Amniotic epithelial cell (primary cell): ENCODE measurements around the gene NFE2L3.
"Not testable (repeated sequence)": the region's sequence is repeated elsewhere in the genome, so short reads cannot be mapped to it uniquely, and the experiment has no call there.

Experiments used
- DNase-seq: peaks from one replicate; pipeline ENCODE4 v3.0.0-alpha.2; 2010; ENCODE audit warnings: low read depth

NFE2L3 gene

DNA sequence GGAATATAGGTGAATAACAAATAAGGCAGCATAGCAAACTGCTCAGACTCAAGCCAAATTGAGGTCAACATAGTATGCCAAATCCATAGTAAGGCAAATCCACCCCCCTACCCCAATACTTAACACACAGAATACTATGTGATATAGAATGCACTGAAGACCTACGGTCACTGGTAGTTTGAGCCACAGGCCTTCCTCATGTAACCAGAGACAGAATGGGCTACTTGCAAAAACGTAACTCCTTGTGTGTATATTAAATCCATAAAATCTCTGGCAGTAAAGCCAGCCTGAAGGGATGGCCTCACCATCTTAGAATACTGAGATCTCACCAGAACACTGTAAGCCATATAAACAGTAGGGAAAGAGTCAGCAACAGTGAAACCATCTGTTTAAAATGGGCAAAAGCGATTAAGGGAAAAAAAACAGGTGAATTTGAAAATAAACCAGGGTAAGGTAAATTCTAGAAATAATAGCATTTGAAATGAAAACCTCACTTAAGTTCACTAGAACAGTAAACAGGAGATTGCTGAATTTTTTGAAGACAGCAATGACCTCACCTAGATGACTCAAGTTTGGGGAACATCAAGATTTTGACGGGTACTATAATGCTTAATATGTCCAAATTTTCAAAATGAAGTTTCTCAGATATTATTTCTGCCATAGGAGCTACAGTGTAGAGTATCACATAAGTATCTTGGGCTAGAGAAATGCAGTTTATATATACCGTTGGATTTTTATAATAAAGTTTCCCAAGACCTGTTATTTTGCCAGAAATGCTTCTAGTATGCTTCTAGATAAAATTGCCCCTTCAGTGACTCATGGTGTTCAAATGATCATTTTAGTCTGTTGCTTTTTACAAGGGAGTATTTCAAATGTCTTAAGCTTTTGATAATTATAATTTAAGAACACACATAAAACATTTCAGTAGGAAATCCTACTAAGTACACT lies 34.6 kb downstream of the NFE2L3 start:
- DNase-seq: no peak

DNA sequence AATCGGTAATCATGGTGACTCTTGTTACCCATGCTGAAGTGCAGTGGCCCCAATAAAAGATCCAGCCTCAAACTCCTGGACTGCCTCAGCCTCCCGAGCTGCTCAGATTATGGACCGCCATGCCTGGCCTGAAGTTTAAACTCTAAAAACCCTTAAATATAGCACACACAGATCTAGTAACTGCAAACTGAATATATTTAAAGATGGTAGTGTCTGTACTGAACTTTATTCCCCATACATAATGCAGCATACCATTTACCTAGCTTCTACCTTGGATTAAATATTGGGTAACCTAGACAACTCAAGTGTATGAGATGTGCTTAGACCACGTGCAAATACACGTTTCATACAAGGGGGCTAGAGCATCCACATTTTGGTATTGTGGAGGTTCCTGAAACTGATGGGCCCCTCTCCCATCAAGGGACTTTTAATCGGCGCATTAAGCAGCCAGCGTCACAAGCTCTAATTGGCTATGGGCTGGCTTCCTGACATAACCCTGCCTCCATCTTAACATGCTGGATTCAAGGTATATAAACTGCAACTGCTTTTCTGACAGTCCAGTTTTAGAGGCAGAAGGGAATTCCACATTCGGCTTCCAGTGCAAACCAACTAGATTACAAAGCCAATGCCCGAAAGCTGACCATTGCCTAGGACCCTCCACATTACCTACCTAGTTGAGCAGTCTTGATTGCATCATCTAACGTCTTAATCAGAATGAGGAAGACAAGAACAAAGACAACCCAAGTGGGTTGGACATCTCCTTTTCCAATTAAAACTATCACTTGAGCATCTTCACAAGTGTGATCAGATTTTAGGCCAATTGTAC lies 35.6 kb downstream of the NFE2L3 start:
- DNase-seq: no peak

DNA sequence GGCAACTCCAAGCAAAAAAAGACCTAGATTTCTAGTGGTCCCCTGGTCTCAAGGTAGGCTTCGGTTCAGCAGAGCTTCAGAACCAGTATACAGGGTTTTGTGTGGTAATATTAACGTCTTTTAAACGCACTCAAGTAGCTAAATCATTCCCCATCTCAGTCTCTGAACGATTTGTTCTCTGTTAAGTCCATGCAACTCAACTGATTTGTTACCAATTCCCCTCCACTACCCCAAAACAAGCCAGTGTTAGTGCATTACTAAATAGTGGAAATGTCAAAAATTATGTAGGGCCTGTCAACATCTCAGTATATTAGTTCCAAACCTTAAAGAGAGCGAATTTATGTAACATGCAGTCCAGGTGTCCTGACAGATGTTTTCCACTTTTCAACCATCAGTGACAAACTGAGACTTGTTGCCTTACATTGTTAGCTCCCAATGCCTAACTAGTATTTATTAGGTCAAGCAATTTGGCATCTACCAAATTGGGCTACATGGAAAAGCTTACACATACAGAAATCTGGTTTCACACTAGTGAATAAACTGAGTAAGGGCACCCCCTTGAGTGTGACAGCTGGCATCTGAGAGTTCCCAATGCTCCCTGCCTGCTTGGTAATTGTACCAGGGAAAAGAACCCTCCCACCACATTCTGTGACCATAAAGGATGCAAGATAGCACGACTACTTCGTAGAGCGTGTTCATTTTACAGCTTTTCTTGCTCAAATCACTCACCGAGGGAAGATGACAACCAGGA lies 36.4 kb downstream of the NFE2L3 start:
- no peak for DNase-seq

DNA sequence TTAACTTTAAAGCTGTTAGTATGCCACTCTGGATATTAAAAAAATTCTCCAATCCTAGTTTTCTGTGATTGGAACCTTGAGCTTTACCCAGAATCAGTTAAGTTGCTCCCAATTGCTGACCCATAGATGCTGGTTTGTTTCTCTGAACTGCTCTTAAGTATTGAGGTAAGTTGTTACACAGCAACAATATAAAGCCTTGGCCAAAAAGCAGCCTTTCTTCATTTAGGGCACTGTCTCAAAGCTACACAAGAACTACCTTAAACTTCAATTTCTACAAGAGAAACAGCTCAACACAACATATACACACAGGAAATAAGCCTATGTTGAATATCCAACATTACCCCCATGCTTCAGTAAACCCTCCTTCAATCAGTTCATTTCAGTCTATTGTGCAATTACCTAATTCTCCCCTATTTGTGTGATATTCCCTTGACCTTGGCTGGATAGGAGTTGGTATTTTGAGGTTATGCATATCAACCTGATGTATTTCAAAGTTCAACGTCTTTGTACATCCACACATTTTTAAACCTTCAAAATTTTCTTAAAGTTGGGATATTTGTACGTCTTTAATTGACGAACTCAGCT lies 37.1 kb downstream of the NFE2L3 start:
- DNase-seq: no peak

DNA sequence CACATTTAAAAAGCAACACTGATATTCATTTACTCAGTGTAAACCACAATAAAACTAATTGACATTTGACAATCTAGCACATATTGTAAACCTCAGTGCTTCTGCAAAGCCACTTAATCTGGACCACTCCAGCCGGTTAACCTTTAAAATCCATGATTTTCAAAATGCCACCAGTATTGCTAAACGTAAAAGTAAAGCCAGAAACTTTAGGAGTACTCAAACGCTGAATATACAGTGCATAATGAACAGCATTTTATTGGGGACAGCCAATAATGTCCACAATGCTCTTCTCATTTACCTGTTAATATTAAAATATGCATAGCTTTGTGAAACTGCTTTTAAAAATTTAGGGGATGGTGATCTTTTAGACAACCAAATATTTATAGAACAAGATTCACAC lies 37.7 kb downstream of the NFE2L3 start:
- no peak for DNase-seq

DNA sequence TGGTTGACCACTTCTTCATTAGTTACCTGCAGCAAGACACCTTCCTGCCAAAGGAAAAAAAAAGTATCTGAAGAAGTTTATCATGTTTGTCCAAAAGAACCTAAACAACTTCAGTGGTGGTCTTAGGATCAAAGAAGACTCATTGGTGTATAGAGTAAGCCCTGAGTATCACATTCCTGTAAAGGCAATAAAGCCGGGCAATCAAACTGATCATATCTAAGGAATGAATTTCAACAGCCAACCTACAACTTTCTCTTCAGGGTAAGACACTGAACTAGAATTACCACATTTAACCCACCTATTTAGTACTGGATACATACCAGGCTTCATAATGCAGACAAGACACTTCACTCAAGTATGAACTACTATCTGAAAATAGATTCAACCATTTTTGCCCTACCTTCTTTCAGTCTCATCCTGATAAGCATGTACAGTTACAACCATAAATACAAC lies 38.4 kb downstream of the NFE2L3 start:
- no peak for DNase-seq

DNA sequence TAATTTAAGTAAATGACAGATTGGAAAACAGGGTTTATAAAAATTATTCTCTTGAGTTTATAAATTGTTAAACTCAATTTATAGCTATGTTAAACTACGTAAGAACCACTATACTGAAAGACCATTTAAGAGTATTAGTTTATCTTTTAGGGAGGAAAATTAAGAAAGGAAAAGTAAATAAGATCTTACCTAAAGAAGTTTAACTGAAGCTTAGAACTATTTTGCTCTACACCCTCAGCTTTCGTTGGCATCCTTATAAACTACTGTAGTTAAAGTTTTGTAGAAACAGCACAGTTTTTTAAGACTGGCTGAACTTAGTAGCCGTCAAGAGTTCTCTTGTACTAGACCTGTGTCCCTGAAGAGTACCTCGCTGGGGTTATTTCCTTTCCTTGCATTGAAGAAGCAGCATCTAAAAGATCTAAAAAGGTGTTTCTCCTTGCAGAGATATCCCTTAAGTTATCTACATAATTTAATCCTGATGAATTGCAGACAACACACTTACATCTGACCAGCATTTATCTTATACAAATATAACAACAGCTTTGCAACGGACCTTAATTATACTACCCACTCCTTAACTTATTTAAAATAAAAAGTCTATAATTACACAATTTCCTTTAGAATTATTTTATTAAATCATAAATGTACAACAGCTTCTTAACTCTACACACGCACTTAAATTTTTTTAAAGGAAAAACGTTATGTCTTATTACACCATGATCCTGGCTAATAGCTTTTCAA lies 39.4 kb downstream of the NFE2L3 start:
- DNase-seq: no peak

DNA sequence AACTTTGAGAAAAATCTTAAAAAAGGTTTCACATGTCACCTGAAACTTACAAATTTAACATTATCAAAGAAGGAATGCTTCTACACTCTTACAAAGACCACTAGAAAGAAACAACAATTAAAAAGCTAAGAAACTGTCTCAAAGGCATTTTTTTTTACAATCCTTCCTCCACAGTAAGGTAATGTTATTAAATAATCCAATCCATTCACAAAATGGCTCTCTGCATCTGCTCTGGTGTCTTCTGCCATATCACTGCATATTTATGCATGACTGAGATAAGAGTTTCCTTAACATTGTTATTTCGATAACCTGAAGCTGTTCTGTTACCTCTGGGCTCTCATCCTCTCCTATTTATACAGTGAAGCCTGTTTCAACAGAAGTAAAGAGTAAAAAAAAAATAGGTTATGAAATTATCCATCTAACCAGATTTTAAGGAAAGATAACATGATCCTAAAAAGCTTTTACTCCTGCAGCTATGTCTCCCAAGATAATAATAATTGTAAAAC lies 40.0 kb downstream of the NFE2L3 start:
- no peak for DNase-seq

DNA sequence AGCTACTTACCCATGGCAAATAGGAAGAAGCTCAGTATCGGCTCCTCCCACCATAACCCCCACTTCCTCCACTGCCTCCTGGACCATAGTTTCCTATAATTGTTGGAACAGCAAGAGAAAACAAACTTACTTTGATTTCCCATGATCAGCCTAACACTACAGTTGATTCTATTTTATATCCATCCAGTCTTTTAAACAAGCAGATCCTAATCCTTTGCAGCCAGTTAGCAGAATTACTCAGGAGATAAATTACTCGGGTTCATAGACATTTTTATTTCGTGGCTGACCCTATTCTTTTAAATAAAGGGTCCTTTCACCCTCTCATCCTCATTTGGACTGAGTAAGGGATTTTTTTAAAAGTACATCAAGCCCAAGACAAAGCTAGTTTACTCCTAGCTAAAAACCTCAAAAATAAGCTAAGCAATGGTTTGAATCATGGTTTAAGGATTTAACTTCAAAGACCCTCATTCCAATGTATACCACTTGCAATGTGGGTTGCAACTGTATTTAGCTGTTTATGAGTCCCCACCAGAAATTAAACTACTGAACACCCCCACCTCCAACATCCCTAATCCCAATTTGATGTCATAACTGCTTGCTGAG lies 40.6 kb downstream of the NFE2L3 start:
- DNase-seq: no peak

DNA sequence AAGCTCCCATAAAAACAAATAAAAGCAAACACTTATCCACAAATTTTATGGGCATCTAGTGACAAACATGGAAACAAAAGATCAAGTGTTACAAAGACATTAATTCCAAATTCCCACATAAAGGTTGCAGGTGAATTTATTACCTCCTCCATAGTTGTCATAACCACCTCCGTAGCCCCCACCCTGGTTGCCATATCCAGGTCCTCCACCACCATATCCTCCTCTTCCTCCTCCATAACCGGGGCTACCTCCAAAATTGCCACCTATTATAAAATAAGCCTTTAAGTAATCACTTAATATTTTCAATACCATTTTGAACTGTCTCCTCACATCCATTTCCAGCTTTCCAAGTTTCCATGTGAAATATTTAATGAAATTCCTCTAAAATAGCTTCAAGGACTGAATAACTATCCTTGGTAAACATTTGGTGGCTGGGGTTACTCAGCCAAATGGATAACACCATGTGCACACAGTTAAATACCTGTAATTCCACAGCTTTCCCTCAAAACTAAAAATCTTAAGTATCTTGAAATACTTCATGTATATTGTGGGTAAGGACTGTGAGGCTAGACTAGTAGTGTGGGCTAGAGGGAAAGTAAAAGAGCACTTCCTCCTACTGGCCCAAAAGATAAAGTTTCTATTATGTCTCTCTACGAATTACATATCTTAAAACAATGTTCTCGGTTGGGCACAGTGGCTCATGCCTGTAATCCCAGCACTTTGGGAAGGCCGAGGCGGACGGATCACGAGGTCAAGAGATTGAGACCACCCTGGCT lies 41.6 kb downstream of the NFE2L3 start:
- DNase-seq: no peak

DNA sequence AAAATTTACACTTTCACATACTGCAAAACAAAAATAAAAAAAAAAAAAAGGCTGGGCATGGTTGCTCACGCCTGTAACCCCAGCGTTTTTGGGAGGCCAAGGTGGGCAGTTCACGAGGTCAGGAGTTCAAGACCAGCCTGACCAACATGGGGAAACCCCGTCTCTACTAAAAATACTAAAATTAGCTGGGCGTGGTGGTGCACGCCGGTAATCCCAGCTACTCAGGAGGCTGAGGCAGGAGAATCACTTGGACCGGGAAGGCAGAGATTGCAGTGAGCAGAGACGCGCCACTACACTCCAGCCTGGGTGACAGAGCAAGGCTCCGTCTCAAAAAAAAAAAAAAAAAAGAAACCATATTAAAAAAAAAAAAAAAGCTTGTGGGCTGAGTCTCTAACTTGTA lies 42.8 kb downstream of the NFE2L3 start:
- not testable (repeated sequence) for DNase-seq

DNA sequence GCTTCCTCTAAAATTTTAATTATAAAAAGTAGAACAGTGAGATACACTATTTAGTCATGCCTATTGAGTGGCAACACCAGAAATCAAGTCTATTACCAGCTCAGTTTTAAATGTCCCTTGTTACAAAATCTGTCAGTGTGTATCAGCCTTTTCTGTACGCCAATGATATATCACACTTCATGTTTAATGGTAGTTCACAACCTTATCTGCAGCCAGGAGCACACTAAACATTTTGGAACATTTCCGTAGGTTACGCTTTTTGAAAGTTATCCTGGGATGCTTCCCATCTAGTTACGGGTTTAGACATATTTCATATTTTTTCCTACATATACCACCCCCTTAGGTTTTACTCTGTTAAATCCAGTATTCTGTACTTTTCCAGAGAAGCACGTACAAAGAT lies 43.2 kb downstream of the NFE2L3 start:
- DNase-seq: no peak

DNA sequence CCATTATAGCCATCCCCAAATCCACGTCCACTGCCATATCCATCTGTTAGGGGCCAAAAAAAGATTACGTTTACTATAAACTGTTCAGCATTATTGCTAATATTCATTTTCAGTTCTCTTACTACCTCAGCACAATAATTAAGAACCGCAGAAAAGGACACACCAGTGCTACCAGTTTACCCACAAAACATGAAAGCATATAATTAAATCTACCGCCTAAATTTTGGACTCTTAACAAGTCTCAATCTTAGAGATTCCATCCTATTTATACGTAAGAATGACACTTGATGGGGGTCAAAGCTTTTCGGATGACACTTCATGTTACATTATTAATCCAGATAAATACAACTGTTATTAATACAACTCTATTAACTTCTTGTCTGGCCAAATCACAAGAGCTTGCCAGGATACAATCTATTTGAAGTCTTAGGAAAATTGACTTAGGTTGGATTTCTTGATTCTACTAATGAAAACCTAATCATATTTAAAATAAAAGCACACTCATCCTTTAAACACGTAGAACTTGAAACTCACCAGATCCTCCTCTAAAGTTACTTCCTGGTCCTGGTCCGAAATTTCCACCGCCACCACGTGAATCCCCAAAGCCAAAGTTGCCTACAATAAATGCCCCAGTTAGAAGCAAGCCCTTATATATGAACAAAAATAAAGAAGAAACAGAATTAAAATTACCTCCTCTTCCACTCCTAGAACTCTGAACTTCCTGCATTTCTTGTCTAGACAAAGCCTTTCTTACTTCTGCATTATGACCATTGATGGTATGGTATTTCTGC lies 44.1 kb downstream of the NFE2L3 start:
- DNase-seq: no peak

DNA sequence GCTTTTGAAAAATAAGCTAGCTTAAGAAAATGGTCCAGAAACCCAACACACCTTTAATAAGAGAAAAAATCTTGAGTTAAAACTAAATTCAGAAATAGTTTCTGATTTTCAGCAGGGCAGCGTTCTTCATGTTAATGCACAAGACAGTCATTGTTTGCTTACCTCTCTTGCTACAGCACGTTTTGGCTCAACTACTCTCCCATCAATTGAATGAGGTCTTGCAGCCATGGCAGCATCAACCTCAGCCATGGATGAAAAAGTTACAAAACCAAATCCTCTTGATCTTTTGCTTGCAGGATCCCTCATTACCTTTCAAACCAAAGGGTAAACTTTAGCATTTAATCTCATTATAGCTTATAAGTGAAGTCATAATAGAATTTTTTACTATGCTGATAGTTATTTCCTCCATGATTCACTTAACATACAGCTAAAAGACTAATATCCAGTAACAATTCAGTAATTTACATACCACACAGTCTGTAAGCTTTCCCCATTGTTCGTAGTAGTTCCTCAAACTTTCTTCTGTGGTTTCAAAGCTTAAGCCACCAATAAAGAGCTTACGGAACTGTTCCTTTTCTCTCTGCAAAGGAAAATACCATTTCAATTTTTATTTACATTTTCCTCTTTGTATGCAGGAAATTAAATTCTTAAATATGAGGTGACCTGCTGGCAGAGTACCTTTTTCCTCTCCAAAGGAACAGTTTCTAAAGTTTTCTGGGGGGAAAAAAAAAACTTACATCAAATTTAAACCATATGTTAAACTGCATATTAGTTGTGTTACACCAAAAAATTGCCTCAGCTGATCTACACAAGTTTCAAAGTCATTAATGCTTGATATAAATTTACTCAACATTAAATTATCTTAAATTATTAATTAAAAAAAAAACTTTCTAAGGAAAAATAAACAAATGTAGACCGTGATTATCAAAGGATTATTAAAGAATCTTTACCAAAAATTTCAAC lies 45.4 kb downstream of the NFE2L3 start:
- DNase-seq: no peak

DNA sequence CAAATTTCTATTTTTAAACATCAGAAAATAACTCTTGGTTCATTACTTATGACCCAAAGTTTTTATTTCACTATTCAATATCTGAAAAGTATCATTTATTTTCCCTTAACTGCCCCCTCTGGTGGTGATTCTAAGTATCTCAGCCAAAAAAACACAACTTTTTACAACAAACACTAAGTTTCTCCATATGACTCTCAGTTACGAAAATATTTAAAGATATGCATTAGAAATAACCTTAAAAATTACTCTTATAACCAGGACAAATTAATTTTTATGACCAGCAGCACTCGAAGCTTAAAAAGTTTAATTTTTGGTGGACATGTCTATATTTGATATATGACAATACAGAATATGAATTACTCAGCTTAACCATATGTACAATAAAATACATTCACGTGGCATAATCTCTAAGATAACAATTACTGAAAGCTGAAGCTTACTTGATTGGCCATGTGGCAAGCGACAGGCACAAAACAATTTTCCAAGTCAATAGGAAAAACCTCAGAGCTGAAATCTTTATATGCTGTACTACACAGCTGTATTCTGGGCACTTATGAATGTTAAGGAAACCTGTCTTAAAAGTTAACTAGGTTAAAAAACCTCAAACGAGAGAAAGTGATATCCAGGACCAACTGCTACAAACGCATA lies 46.3 kb downstream of the NFE2L3 start:
- no peak for DNase-seq

DNA sequence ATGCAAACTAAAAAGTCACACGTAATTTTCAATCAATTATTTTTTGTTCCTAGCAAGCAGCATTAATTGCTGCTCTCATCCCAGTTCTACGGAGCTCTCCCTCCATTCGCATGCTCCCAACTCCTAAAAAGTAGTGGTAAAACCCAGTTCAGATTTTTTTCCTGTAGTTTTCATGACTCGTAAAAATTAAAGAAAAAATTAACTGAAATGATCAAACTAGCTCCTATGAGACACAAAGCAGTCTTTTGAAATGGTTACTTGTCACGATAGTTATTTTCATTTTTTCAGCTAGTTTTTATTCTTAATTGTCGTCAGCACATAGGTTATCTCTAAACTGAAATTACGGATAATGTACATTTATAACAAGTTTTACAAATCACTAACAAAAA lies 46.8 kb downstream of the NFE2L3 start:
- DNase-seq: no peak
